HEK293 (cell line): ENCODE measurements around the gene LY6G6F.

Experiments
- GLIS2 ChIP-seq: fragments of 450-650 bp; formaldehyde crosslinking; IDR thresholded peaks from 2 replicates; pipeline ENCODE4 v1.5.1; 2016; ENCODE audit warnings: missing biosample characterization, missing genetic modification characterization
- KLF1 ChIP-seq: fragments of 450-650 bp; formaldehyde crosslinking; IDR thresholded peaks from 2 replicates; pipeline ENCODE4 v1.5.1; 2016; ENCODE audit warnings: missing biosample characterization, missing genetic modification characterization
- SP2 ChIP-seq: fragments of 450-650 bp; formaldehyde crosslinking; IDR thresholded peaks from 2 replicates; pipeline ENCODE4 v1.5.1; 2016; ENCODE audit warnings: missing biosample characterization, missing genetic modification characterization
- SP3 ChIP-seq: fragments of 450-650 bp; formaldehyde crosslinking; IDR thresholded peaks from 2 replicates; pipeline ENCODE4 v1.5.1; 2016; ENCODE audit warnings: missing biosample characterization, missing genetic modification characterization
- ZBTB11 ChIP-seq: fragments of 450-650 bp; formaldehyde crosslinking; conservative IDR thresholded peaks from 2 replicates; pipeline ENCODE4 v1.5.1; 2016; ENCODE audit warnings: low read depth, missing biosample characterization, missing genetic modification characterization
- ZBTB26 ChIP-seq: fragments of 450-650 bp; formaldehyde crosslinking; optimal IDR thresholded peaks from 2 replicates; pipeline ENCODE3; 2016; ENCODE audit warnings: missing biosample characterization, mild to moderate bottlenecking, missing genetic modification characterization
- ZBTB8A ChIP-seq: fragments of 450-650 bp; formaldehyde crosslinking; IDR thresholded peaks from 2 replicates; pipeline ENCODE4 v1.5.1; 2016; ENCODE audit warnings: missing biosample characterization, missing genetic modification characterization
- ZFHX2 ChIP-seq: fragments of 450-650 bp; formaldehyde crosslinking; conservative IDR thresholded peaks from 2 replicates; pipeline ENCODE4 v1.5.1; 2016; ENCODE audit warnings: missing biosample characterization, missing genetic modification characterization
- ZFP41 ChIP-seq: fragments of 450-650 bp; formaldehyde crosslinking; IDR thresholded peaks from 2 replicates; pipeline ENCODE4 v1.5.1; 2016; ENCODE audit warnings: missing biosample characterization, missing genetic modification characterization, borderline replicate concordance
- ZFP69B ChIP-seq: fragments of 450-650 bp; formaldehyde crosslinking; IDR thresholded peaks from 2 replicates; pipeline ENCODE4 v1.5.1; 2016; ENCODE audit warnings: missing biosample characterization, missing genetic modification characterization
- ZNF223 ChIP-seq: fragments of 450-650 bp; formaldehyde crosslinking; IDR thresholded peaks from 2 replicates; pipeline ENCODE4 v1.5.1; 2016; ENCODE audit warnings: missing biosample characterization, missing genetic modification characterization
- ZNF449 ChIP-seq: fragments of 450-650 bp; formaldehyde crosslinking; IDR thresholded peaks from 2 replicates; pipeline ENCODE4 v1.5.1; 2017; ENCODE audit warnings: missing biosample characterization, mild to moderate bottlenecking, missing genetic modification characterization, moderate library complexity
- ZNF473 ChIP-seq: fragments of 450-650 bp; formaldehyde crosslinking; IDR thresholded peaks from 2 replicates; pipeline ENCODE4 v1.5.1; 2017; ENCODE audit warnings: missing biosample characterization, missing genetic modification characterization
- ZNF544 ChIP-seq: fragments of 450-650 bp; formaldehyde crosslinking; IDR thresholded peaks from 2 replicates; pipeline ENCODE4 v1.5.0; 2017; ENCODE audit warnings: missing biosample characterization, missing genetic modification characterization
- ZNF555 ChIP-seq: fragments of 450-650 bp; formaldehyde crosslinking; conservative IDR thresholded peaks from 2 replicates; pipeline ENCODE4 v1.5.1; 2017; ENCODE audit warnings: missing biosample characterization, mild to moderate bottlenecking, missing genetic modification characterization, inconsistent platforms
- ZNF600 ChIP-seq: fragments of 450-650 bp; formaldehyde crosslinking; IDR thresholded peaks from 2 replicates; pipeline ENCODE4 v1.5.1; 2016; ENCODE audit warnings: missing biosample characterization, missing genetic modification characterization
- TF ChIP-seq, protein P1 (sequence below): fragments of 450-650 bp; formaldehyde crosslinking; IDR thresholded peaks from 2 replicates; pipeline ENCODE4 v1.5.1; 2016; ENCODE audit warnings: missing biosample characterization, missing genetic modification characterization
- TF ChIP-seq, protein P2 (sequence below): fragments of 450-650 bp; formaldehyde crosslinking; IDR thresholded peaks from 2 replicates; pipeline ENCODE4 v1.5.1; 2016; ENCODE audit warnings: missing biosample characterization, missing genetic modification characterization

Gene LY6G6F

DNA sequence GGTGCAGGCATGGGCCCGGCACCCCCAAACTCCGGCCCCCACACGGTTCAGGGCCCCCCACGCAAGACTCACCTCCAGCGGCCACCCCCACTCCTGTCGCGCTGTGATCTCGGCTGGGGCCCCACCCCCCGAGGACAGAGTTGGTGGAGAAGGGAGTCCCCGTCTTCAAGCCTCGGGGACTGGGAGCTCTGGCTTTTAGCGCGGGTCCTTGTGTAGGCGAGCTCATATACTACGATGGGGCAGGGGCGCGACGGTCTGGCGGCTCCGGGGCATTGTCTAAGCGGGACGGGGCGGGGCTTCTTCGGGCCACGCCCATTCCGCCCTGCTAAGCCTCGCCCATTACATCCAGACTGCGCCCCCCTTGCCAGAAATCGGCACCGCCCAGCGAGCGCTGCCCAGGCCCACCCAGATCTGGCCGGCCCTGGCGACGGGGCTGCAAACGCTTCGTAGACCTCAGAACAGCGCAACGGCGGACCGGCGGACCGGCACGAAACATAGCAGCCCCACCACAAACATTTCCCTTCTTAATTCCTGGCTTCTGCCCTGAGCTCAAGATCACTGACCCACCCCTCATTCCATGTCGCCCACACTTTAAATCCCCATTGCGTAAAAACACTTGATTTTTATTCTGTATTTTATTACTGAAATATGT, 23.4 kb downstream of the LY6G6F start (continued):
- TF ChIP-seq GLIS2 (tag by site-specific recombination) (peak; percentile 98), ZFP69B (tag by site-specific recombination) (peak; percentile 83), ZNF223 (tag by site-specific recombination) (peak; percentile 82), ZNF600 (tag by site-specific recombination) (peak; percentile 95), SP2 (tag by site-specific recombination) (peak; percentile 87), ZFHX2 (tag by site-specific recombination) (peak; percentile 80), ZNF544 (tag by site-specific recombination) (no peak), ZNF473 (no peak), KLF1 (peak; percentile 93), ZFP41 (tag by site-specific recombination) (no peak), ZNF555 (tag by site-specific recombination) (no peak), ZBTB26 (tag by site-specific recombination) (peak; percentile 58), ZBTB11 (tag by site-specific recombination) (0 out of 2 replicates have a peak, but pooled peaks have one; percentile 17), SP3 (tag by site-specific recombination) (peak; percentile 91), ZBTB8A (tag by site-specific recombination) (peak; percentile 50; the same call in 1 of the 2 replicates), ZNF449 (tag by site-specific recombination) (peak; percentile 87)
- TF ChIP-seq, protein P1, sequence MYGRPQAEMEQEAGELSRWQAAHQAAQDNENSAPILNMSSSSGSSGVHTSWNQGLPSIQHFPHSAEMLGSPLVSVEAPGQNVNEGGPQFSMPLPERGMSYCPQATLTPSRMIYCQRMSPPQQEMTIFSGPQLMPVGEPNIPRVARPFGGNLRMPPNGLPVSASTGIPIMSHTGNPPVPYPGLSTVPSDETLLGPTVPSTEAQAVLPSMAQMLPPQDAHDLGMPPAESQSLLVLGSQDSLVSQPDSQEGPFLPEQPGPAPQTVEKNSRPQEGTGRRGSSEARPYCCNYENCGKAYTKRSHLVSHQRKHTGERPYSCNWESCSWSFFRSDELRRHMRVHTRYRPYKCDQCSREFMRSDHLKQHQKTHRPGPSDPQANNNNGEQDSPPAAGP (tag by site-specific recombination): 0 out of 2 replicates have a peak, but pooled peaks have one; percentile 50
- TF ChIP-seq, protein P2, sequence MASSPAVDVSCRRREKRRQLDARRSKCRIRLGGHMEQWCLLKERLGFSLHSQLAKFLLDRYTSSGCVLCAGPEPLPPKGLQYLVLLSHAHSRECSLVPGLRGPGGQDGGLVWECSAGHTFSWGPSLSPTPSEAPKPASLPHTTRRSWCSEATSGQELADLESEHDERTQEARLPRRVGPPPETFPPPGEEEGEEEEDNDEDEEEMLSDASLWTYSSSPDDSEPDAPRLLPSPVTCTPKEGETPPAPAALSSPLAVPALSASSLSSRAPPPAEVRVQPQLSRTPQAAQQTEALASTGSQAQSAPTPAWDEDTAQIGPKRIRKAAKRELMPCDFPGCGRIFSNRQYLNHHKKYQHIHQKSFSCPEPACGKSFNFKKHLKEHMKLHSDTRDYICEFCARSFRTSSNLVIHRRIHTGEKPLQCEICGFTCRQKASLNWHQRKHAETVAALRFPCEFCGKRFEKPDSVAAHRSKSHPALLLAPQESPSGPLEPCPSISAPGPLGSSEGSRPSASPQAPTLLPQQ (tag by site-specific recombination): peak; percentile 89
